ACC112 (cell line): ENCODE measurements around the gene MOB3C.

ENCODE experiments used
- H2AFZ ChIP-seq: fragments of 200-600 bp; sonication (generic); one replicate; pipeline ENCODE4 v1.6.0; 2017; ENCODE audit warnings: antibody characterized with exemption, low read length; ENCODE audit not compliant: unreplicated experiment
- H3K27ac ChIP-seq: fragments of 200-600 bp; sonication (generic); 2 replicates; pipeline ENCODE4 v1.5.1; 2014; ENCODE audit warnings: low read depth, mild to moderate bottlenecking, antibody characterized with exemption, low read length, moderate library complexity
- H3K27me3 ChIP-seq: fragments of 200-600 bp; sonication (generic); 2 replicates; pipeline ENCODE4 v1.6.1; 2014; ENCODE audit warnings: mild to moderate bottlenecking, antibody characterized with exemption, low read length, moderate library complexity, mixed read lengths; ENCODE audit not compliant: insufficient read depth
- H3K36me3 ChIP-seq: fragments of 200-600 bp; sonication (generic); 2 replicates; pipeline ENCODE4 v1.6.1; 2016; ENCODE audit warnings: mild to moderate bottlenecking, antibody characterized with exemption, low read length, moderate library complexity, mixed read lengths; ENCODE audit not compliant: insufficient read depth
- H3K4me1 ChIP-seq: fragments of 200-600 bp; sonication (generic); one replicate; pipeline ENCODE4 v1.6.1; 2016; ENCODE audit warnings: low read length, mixed read lengths; ENCODE audit not compliant: insufficient read depth, unreplicated experiment, control insufficient read depth
- H3K4me3 ChIP-seq: fragments of 200-600 bp; sonication (generic); 2 replicates; pipeline ENCODE4 v1.5.1; 2014; ENCODE audit warnings: mild to moderate bottlenecking, low read depth, low read length
- H3K79me2 ChIP-seq: fragments of 200-600 bp; sonication (generic); one replicate; pipeline ENCODE4 v1.6.0; 2016; ENCODE audit warnings: low read length; ENCODE audit not compliant: control insufficient read depth, unreplicated experiment, insufficient read depth

MOB3C gene

DNA sequence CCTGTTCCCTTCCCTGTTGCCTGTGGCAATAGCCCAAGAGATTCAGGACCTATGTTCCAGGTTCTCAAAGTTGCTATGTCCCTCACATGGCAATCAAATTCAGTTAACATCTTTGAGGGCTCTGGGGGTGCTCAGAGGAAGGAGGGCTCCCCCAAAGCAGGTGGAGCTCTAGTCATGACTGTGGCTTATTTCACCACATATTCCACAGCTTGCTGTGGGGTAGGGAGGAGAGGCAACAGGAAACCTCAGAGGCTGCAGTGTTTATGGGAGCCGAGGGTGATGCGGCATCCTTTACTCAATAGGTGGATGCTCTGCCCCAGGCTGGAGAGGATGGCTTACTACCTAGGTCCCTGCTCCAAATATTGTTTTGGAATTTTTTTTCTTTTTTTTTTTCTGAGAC is 11.4 kb downstream of the MOB3C start:
- Histone ChIP-seq H3K36me3 (peaks cover 6% of the 10 kb centered on the region; the same call in 1 of the 2 replicates), H3K4me3 (peak overlapping the region; percentile 86; the same call in 1 of the 2 replicates)

DNA sequence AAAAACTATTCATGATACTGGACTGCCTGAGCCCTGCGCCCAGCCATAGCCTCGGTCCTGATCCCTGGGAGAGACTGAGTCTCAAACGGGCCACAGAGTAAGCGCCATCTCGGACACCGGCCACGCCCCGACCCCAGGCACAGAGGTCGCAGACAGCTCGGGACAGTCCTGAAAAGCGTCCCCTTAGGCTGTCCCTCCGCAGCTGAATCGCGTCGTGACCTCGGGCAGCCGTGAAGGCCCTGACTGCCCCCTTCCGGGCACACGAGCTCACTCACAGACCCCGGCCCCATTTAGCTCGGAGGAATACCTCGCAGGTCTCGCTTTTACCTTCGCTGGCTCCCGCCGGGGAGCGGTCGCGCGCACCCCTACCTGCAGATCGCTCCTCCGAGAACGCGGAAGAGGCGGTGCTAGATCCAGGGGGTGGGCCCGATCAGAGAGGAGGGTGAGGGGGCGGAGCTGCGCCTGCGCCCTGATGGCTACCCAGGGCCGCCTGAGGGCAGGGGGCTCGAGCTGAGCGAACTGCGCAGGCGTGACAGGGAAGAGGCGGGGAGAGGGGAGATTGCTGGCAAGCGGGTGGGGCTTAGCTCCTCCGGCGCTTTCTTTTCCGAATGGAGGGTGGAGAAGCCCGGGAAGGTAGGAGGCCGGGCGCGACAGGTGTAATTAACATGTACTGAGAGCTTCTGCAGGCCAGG is 12.6 kb downstream of the MOB3C start, which contains the start of gene MKNK1:
Gene MKNK1 (minus strand): TSS at position 411 of the 692 bp plus-strand sequence. CDS start 20,941 bp downstream, outside the sequence.
- Histone ChIP-seq H3K4me3 (peak within 1 kb of the TSS; percentile 86), H3K79me2 (no peaks in the 10 kb centered on the region), H3K27ac (no peak within 1 kb of the TSS), H2AFZ (peak within 1 kb of the TSS; percentile 47), H3K36me3 (no peaks in the 10 kb centered on the region), H3K4me1 (peaks cover 6% of the 10 kb centered on the region), H3K27me3 (no peaks in the 10 kb centered on the region)

More for the DNA sequence above, 11.4 kb downstream of the MOB3C start:
- Histone ChIP-seq H3K27me3 (no peaks in the 10 kb centered on the region), H3K79me2 (no peaks in the 10 kb centered on the region), H2AFZ (no peak overlapping the region), H3K4me1 (peaks cover 6% of the 10 kb centered on the region), H3K27ac (no peak overlapping the region)

DNA sequence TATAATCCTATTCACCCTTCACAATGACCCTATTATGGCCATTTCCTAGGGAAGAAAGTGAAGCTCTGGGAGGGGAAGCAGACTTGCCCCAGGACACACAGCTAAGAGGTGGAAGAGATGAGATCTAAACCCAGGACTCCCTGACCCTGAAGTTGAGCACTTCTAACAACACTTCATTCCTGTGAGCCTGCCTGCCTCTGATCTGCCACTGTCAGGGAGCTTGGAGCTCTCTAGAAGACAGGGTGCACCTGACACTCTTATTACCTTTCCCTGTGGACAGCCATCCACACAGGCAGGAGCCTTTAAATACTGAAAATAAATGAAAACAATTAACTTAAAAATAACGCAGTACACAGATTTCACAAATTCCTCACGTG is 13.1 kb downstream of the MOB3C start:
- H3K4me1 ChIP-seq, result peaks cover 6% of the 10 kb centered on the region
- H2AFZ ChIP-seq, result peak overlapping the region; percentile 47
- no peaks in the 10 kb centered on the region for H3K79me2 ChIP-seq
- peak overlapping the region; percentile 86 for H3K4me3 ChIP-seq
- no peak overlapping the region for H3K27ac ChIP-seq
- H3K27me3 ChIP-seq, result no peaks in the 10 kb centered on the region
- H3K36me3 ChIP-seq, result no peaks in the 10 kb centered on the region

DNA sequence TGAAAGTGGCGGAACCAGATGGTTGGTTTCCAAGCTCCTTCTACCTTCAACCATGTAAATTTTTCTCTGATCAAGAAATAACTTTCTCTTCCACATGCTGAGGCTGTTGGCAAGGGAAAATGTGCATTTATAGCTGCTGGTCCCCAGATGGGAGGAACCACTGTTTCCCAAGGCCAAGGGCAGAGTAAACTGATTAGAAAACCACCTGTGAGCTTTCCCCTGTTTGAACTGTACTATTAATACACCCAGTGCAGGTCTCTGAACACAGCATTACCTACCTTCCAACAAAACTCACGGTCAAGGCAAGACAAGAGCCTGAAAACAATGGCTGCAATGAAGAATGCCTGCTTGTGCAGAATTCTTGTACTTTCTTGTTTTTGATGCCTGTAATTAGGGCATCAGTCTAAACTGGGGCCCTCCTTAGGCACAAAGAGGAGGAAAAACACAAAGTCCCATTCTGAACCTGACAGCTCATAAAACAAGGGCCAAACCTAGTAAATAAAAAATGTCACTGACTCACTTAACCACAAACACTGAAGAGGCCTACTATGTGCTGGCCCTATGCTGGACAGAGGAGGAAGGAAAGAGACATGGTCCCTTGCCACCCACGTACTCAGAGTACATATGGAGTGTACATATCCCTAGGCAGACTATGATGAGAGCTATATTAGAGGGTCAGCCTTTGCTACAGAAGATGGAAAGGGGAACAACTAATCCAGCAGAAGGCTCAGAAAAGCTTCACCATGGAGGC is 15.2 kb downstream of the MOB3C start:
- Histone ChIP-seq H3K27me3 (no peaks in the 10 kb centered on the region), H3K36me3 (no peaks in the 10 kb centered on the region), H3K27ac (no peak overlapping the region), H3K4me3 (no peak overlapping the region), H2AFZ (no peak overlapping the region), H3K4me1 (peaks cover 6% of the 10 kb centered on the region), H3K79me2 (no peaks in the 10 kb centered on the region)

DNA sequence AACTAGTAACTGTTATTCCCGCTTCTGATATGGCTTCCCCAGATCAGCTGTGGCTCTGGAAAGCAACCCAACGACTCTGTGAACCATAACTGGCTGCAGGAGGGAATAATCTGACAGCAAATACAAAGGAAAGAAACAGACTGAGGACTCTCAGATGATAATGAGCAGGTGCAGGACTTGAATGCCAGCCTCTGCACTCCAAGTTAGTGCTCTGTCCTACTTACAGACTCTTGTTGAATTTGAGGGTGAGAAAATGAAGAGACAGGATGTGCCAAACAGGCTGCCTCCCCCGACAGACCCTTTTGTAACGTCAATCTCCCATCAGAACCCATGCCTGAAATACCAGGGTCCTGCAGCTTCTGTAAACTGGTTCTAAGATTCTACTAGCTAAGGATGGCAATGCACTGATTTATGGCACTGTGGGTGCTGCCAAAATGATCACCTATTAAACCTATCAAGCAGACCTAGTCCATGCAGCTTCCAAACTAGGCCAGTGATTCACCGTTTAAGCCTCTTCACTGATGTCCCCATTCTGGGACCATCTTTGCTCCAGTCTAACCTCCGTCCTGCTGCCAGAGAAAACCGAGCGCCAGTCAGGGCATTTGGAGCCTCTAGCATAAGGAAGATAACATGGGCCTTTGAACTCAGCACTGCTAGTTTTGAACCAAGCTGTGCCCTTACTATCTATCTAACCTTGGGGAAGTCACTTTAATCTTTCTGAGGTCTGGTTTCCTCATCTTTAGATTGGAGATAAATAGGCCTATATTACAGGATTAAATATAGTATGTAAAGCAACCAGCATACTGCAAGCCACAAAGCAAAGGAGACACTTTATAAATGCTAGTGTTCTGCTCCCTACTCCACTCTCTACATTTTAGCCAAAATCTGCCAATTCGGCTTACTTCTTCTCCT is 17.3 kb downstream of the MOB3C start:
- H3K27ac ChIP-seq, result no peak overlapping the region
- H3K79me2 ChIP-seq, result no peaks in the 10 kb centered on the region
- H3K4me1 ChIP-seq, result peaks cover 6% of the 10 kb centered on the region
- H3K27me3 ChIP-seq, result no peaks in the 10 kb centered on the region
- H2AFZ ChIP-seq, result no peak overlapping the region
- H3K4me3 ChIP-seq, result no peak overlapping the region
- no peaks in the 10 kb centered on the region for H3K36me3 ChIP-seq

DNA sequence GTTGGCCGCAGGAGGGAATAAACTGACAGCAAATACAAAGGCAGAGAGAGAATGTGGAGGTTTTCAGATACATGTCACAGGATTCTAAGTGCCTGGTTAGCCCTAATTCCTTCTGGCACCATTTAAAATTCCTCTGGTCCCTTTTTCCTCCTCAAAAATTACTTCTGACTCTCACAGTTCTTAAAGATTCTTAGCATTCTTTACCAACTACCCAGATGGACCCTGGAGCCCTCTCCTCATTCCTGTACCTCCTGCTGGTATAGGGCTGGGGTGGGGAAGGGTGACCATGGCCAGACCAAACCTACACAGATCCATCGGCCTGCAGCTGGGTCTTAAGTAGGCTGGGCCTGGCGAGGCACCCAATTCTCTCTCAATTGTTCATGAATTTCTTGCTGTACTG is 19.8 kb downstream of the MOB3C start:
- H3K4me1 ChIP-seq, result no peaks in the 10 kb centered on the region
- no peak overlapping the region for H2AFZ ChIP-seq
- no peak overlapping the region for H3K27ac ChIP-seq
- H3K36me3 ChIP-seq, result peaks cover 9% of the 10 kb centered on the region; the same call in 1 of the 2 replicates
- H3K79me2 ChIP-seq, result no peaks in the 10 kb centered on the region
- H3K4me3 ChIP-seq, result no peak overlapping the region
- no peaks in the 10 kb centered on the region for H3K27me3 ChIP-seq

DNA sequence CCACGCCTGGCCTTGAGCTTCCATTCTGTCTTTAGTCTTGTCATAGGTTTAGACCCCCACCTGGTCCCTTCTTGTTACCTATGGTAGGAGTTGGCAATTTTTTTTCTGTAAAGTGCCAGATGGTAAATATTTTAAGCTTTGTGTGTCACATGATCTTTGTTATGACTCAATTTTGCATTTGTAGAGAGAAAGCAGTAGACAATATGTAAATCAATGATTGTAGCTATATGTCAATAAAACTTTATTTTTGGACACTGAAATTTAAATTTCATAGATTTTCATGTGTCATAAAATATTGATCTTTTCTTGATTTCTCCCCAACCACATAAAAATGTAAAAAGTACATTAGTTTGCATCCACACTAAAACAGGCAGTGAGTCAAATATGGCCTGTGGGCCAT is 20.6 kb downstream of the MOB3C start:
- no peak overlapping the region for H3K27ac ChIP-seq
- H3K4me1 ChIP-seq, result no peaks in the 10 kb centered on the region
- H3K79me2 ChIP-seq, result no peaks in the 10 kb centered on the region
- H3K4me3 ChIP-seq, result no peak overlapping the region
- H3K36me3 ChIP-seq, result peaks cover 16% of the 10 kb centered on the region
- no peak overlapping the region for H2AFZ ChIP-seq
- H3K27me3 ChIP-seq, result no peaks in the 10 kb centered on the region

DNA sequence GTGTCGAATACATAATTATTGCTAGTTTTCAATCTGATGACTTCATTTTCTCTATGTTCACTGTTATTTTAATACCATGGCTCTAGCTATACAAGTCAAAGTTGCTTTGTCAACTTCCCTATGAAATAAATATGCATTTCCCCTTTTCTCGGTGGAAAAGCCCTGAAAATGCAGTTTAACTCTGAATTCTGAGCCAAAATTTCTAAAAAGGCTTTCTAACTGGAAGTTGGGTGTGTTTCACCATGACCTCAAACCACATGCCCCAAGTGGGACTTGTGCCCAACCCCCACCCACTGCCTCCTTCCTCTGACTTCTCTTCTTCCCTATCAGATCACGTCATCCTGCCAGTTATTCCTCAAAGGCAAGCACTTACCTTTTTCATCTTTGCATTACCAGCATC is 21.5 kb downstream of the MOB3C start:
- no peak overlapping the region for H3K27ac ChIP-seq
- no peaks in the 10 kb centered on the region for H3K4me1 ChIP-seq
- peaks cover 25% of the 10 kb centered on the region for H3K36me3 ChIP-seq
- no peaks in the 10 kb centered on the region for H3K27me3 ChIP-seq
- H3K79me2 ChIP-seq, result no peaks in the 10 kb centered on the region
- H2AFZ ChIP-seq, result no peak overlapping the region
- no peak overlapping the region for H3K4me3 ChIP-seq

DNA sequence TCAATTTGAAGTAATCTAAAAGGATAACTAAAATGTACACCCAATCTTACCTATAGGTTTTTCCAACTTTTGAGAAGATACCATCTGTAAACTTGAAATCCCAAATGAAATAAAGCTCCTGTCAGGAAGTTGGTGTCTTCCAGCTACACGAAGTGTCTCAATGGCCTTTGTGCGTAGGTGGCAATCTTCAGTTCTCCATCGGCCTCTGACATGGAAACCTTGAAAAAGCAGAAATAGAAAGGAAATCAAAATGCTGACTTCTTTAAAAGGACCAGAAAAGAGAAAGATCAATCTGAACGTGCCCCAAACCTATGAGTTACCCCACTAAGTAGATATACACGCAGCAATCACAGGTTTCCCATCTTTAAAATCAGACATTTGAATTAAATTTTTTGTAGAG is 22.5 kb downstream of the MOB3C start:
- H3K4me1 ChIP-seq, result no peaks in the 10 kb centered on the region
- H3K36me3 ChIP-seq, result peaks cover 35% of the 10 kb centered on the region
- H3K27ac ChIP-seq, result no peak overlapping the region

DNA sequence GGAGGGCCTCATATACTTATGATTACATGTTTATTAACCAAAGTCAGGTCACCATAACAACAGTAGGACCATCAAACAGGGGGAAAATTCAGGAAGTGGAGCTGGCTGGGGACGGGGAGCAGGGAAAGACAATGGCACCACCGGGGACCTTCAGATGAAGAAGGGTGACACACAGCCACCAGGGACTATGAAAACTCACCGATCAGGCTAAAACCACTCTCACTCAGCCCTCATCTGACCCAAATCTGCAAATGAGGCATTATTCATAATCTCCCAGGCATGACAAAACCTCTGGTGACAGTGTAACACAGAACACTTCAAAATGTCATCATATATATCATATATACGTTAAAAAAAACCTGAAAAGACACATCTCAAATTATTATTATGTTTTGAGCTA is 23.8 kb downstream of the MOB3C start:
- Histone ChIP-seq H3K4me3 (no peak overlapping the region), H2AFZ (no peak overlapping the region), H3K27ac (no peak overlapping the region), H3K36me3 (peaks cover 39% of the 10 kb centered on the region), H3K79me2 (no peaks in the 10 kb centered on the region), H3K4me1 (no peaks in the 10 kb centered on the region), H3K27me3 (no peaks in the 10 kb centered on the region)

More for the DNA sequence above, 22.5 kb downstream of the MOB3C start:
- Histone ChIP-seq H3K79me2 (no peaks in the 10 kb centered on the region), H3K27me3 (no peaks in the 10 kb centered on the region), H2AFZ (no peak overlapping the region), H3K4me3 (no peak overlapping the region)
